ENCODE data around the gene HOXA3.

- TF ChIP-seq EP300 (IDR thresholded peaks at IDR 0.05): no peak
- TF ChIP-seq POLR2A (IDR thresholded peaks at IDR 0.05; ENCODE audit: low read depth): no peak
- TF ChIP-seq POLR2AphosphoS5 (IDR thresholded peaks at IDR 0.05): no peak
Observed at GRCh38 chr7:27133409-27134231, 18.8 kb downstream of the HOXA3 start.

All from esophagus muscularis mucosa (tissue), 3 donors.